NCI-H2227 (cell line): Measurements from ENCODE around the gene KRTAP5-8.
"Not testable (repeated sequence)": the region's sequence is repeated elsewhere in the genome, so short reads cannot be mapped to it uniquely, and the experiment has no call there.

ENCODE experiments used
- DNase-seq: peaks from one replicate; lab custom pipeline; 2025; ENCODE audit not compliant: unreplicated experiment; lab: John Stamatoyannopoulos, UW

Gene KRTAP5-8

DNA sequence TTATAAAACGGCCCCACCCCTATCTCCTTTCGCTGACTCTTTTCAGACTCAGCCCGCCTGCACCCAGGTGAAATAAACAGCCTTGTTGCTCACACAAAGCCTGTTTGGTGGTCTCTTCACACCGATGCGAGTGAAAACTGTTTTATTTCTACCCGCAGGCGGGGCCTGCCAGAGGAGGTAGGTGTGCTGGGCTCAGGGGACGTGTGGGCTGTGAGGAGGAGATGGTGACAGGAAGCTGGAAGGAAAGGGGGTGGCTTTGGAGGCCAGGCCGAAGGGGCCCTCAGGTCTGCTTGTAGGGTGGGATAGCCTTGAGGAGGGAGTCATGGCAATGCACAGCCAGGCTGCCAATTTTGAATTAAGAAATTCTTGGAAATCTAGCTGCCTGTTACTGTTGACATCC is 32.0 kb upstream of the KRTAP5-8 start:
- DNase-seq = no peak

DNA sequence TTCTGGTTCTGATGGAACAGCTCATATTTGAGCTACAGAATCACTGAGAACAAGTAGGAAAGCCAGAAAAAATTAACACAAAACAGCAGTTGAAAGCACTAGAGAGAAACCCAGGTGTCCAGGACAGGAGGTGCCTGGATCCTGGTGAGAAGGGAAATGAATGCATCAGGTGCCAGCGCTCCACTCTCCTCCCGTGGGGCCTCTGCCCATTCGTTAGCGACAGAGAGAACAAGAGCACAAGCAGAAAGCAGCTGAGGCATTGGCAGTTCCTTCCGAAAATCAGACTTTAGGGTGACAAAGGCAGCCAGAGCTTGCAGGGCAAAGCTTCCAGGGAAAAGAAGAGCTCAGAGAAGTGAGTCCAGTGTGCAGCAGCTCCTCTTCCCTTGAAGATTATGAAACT is 30.7 kb upstream of the KRTAP5-8 start:
- DNase-seq = no peak

DNA sequence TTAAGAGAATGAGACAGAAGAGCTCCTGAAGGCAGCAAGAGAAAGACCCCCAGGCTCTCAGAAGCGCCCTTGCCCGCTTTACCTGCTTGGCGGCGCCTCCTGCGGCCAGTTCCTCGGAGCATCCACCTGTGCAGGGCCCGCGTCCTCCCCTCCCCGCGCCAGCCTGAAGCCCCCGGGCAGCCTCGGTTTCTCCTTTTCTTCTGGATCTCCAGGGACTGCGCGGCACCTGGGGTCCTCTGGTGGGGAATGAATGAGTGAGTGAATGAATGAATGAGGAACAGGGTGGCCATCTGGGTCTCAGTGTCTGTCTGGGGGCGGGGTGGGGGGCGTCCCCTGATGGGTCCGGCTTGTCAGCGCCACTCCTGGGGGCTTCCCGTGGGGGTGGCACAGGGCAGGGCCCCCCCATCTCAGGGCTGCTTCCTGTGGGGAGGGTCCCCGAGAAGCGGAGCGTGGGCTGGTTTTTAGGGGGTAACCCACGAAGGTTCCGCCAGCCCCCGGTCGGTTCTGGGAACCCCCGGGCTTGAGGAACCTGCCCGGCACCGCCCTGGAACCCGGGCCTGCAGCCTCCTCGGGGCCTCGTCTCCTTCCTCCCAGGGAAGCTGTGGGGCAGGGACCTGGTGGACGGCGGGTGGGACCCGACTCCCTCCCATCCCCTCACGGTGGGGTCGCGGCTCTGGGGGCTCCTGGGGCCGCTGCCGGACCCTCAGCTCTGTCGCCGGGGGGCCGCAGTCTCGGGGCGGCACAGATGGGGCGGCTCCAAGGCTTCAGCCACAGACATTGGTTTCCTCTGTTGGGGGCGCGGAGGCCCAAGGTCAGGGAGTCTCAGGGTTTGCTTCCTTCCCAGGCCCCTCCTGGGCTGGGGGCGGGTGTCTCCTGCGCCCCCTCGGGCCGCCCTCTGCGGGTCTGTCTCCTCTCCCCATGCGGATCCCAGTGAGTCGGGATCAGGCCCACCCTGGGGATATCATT is 19.0 kb upstream of the KRTAP5-8 start:
- no peak for DNase-seq

DNA sequence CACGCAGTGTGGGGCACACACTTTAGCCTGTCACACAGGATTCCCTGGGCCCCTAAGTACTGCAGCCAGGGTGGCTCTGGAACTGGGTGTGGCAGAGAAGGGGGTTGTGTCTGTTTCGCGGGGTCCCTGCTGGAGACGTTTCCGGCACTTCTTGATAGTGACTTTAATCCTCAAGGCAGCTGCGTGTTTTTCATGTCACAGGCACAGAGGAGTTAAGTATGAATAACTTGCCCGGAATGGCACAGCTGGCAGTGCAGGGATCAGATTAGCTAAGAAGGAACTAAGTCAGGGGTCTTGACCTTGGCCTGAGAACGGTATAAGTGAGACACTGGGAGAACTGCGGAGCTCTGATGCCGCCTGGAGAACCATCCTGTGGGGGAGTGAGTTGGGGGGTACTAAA is 18.3 kb upstream of the KRTAP5-8 start:
- no peak for DNase-seq

DNA sequence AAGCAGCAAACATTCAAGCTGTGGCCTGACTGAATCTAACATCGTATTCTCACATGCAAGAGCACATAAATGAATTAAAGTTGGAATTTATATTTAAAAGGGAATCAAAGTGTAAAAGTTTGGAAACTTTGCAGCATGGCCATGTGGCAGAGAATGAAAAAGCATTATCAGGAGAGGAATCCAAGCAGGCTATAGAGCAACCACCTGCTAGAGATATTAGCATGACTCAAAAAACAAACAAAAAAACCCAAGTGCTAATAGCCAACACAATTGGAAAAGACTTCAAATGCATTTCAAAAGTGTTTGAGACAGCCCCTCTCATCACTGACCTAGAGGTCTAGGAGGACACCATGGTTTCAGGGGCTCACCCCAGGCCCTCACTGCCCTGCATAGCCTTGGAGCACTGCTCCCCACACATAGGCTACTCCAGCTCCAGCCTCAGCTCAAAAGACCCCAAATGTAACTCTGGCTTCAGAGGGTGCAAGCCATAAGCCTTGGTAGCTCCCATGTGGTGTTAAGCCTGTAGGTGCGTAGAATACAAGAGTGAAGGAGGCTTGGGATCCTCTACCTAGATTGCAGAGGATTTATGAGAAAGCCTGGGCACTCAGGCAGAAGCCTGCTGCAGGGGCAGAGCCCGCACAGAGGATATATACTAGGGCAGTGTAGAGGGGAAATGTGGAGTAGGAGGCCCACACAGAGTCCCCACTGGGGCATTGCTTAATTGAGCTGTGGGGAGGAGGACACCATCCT is 12.5 kb upstream of the KRTAP5-8 start:
- DNase-seq = no peak

DNA sequence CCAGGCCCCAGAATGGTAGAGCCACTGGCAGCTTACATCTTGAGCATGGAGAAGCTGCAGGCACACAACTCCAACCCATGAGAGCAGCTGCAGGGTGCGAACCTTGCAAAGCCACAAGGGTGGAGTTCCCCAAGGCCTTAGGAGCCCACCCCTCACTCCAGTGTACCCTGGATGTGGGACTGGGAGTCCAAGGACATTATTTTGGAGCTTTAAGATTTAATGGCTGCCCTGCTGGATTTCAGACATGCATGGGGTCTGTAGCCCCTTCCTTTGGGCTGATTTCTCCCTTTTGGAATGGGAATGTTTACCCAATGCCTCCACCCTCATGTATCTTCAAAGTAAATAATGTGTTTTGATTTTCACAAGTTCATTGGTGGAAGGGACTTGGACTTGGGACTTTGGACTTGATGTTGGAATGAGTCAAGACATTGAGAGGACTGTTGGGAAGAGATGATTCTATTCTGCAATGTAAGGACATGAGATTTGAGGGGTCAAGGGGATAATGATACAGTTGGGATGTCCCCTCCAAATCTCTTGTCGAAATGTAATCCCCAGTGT is 11.8 kb upstream of the KRTAP5-8 start:
- no peak for DNase-seq

DNA sequence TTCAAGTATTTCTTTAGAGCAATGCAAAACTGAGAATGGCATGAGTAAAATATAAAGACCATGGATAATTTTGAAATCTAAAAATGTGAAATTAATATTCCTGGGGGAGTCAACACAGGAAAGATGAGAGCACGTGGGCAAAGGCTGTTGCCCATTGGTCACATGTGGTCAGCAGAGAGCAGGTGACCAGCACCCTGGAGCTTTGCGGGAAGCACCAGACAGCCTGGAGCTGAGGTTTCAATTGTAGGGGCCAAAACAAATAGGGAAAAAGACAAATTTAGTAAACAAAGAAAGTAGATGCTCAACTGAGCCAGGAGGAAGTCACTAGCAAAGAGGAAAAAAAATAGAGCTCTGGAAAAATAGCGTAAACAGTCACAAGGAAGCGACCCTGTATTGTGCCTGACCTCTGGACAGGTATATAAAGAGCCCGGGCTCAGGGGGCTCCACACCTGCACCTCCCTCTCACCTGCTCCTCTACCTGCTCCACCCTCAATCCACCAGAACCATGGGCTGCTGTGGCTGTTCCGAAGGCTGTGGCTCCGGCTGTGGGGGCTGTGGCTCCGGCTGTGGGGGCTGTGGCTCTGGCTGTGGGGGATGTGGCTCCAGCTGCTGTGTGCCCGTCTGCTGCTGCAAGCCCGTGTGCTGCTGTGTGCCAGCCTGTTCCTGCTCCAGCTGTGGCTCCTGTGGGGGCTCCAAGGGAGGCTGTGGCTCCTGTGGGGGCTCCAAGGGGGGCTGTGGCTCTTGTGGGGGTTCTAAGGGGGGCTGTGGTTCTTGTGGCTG is 10.8 kb upstream of the KRTAP5-8 start, which contains the start of gene KRTAP5-7:
Gene KRTAP5-7, plus strand, starts transcription at position 472 of the 780 bp plus-strand sequence. Its CDS starts 34 bp downstream, at position 506.
- not testable (repeated sequence) for DNase-seq

DNA sequence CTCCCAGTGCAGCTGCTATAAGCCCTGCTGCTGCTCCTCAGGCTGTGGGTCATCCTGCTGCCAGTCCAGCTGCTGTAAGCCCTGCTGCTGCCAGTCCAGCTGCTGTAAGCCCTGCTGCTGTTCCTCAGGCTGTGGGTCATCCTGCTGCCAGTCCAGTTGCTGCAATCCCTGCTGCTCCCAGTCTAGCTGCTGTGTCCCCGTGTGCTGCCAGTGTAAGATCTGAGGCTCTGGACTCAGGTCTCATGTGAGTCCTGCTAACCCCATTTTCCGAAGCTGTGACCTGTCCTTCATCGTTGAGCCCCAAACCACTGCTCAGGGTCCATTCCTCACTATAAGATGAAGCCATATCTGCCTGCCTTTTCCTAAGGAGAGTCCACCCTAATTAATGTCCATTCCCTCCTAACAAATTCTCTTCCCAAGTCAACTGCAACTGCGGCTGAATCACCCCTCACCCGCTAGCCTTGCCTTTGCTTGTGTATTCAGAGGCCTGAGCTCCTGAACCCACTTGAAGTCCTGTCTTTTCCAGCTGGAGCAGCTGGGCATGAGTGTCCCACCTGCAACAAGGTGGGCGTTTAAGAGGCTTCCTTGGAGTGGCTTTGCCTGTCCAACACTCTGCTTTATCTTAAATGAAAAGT is 10.1 kb upstream of the KRTAP5-8 start:
- DNase-seq = no peak

DNA sequence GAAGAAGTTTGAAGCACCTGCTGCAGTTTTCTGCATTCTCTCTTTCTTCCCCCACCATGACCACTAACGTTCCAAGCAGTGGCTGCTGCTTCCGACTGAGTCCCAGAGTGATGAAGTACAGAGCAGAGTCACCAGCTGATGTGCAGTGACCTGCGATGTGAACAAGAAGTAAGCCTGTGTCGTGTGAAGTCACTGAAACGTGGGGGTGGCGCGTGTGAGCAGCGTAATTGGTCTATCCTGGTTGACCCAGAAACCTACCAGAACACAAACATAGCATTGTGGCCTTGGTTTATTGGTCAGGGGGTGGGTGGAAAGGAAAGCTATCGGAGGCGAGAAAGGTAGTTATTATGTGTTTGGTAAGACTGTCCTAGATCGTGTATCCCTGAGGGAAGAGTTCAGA is 7.2 kb upstream of the KRTAP5-8 start:
- DNase-seq = no peak

DNA sequence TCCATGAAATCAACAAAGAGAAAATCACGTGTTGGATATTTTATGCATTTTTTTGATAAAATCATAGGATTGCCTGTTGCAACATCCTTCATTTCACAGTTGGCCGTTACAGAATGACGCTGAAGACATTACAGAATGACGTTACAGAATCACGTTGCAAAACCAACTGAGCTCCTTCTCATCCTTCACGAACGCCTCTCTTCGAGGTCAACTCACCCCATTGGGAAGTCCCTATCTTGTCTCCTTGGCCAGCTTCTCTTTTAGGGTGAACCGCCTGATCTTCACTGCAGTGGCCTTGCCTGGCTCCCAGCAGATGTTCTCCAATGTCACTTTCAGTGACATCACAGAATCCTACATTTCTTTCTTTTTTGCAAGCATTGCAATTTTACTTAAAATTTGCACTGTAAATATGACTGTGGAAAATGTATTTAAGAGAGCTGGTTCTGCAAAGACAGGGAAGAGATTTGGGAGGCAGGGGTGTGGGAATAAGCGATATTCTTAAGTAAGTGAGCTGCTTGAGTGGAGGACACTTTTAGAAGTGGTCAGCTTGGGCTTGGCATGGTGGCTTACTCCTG is 5.7 kb upstream of the KRTAP5-8 start:
- DNase-seq = no peak

DNA sequence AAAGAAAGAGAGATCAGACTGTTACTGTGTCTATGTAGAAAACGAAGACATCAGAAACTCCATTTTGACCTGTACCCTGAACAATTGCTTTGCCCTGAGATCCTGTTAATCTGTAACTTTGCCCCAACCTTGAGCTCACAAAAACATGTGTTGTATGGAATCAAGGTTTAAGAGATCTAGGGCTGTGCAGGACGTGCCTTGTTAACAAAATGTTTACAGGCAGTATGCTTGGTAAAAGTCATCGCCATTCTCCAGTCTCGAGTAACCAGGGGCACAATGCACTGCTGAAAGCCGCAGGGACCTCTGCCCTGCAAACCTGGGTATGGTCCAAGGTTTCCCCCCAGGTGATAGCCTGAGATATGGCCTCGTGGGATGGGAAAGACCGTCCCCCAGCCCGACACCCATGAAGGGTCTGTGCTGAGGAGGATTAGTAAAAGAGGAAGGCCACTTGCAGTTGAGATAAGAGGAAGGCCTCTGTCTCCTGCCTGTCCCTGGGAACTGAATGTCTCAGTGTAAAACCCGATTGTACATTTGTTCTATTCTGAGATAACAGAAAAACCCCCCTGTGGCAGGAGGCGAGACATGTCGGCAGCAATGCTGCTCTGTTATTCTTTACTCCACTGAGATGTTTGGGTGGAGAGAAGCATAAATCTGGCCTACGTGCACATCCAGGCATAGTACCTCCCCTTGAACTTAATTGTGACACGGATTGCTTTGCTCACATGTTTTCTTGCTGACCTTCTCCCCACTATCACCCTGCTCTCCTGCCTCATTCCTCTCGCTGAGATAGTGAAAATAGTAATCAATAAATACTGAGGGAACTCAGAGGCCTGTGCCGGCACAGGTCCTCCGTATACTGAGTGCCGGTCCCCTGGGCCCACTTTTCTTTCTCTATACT is 2.9 kb upstream of the KRTAP5-8 start:
- DNase-seq = not testable (repeated sequence)

DNA sequence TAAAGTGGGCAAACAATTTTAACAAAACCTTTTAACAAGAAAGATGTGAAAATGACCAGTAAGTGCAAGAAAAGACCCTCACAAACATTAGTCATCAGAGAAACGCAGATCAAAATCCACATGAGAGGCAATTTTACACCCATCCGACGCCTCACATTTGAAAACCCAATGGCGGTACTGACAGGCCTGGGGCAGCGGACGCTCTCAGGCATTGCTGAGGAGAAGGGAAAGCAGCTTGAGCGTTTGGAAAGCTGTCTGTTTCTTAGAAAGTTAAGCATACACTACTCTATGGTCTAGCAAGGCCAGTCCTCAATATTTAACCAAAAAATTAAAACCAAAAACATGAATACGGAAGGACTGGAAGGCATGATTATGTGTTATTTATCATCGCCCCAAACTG is 2.0 kb upstream of the KRTAP5-8 start:
- no peak for DNase-seq

DNA sequence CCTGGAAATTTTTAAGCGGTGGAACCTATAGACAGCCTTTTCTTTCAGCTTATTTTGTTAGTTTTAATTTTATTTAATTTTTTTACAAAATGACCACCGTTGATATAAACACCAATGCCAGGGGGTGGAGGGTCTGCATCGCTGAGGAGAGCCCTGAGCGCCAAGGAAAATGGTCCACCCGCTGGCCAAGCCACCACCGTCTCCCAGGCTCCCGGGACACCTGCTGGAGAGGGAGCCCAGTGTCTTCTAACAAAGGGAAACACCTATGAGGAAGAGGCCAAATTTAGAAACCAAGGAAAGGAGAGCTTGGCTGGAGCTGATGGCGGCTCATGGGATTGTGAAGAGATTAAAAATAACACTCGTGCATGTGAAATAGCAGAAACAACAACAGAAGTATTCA is 288 bp upstream of the KRTAP5-8 start:
- DNase-seq = no peak

DNA sequence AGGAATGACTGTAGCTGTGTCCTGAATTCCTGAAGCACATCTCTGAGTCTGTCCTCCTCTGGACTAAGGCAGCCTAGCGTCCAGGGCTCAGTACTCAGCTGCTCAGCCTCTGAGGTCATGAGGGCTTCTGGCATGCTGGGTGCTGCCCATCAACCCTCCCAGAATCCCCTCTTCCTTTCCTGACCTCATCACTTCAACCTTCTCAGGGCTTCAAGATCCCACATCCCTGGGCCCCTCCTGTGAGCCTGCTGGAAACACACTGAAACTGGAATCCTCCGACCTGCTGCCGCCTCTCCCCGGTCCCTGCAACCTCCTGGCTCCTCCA is 803 bp downstream of the KRTAP5-8 start:
- no peak for DNase-seq

DNA sequence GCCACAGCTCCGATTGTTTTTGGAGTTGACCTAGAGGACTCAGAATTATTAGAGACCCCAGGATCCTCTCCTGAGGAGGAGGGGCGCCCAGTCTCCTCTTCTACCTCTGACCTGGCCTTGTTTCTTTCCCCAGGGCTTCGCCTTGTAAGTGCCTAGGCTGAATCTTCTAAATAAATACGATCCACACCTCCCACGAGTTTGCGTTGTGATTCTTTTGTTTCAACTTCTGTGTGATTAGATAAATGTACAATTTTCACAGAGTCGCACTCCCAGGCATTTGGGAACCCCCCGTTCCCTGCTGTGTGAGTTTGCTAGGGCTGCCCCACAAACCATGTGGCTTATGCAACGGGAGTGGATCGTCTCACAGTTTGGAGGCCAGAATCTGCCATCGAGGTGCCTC is 1.2 kb downstream of the KRTAP5-8 start:
- no peak for DNase-seq

DNA sequence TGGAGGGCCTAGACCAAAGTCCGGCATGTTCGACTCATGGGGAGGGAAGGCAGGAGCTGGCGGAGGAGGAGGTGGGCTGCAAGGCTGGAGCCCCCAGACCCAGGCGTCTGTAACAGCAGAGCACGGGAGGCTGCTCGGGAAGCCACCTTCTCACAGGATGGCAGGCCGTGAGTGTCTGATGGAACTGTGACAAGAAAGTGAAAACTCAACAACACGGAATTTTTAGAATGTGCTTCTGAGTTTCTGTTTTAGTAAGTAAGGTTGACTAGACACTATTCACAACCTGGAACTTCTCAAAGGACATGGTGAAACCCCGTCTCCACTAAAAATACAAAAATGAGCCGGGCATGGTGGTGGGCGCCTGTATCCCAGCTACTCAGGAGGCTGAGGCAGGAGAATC is 2.1 kb downstream of the KRTAP5-8 start:
- DNase-seq = not testable (repeated sequence)

DNA sequence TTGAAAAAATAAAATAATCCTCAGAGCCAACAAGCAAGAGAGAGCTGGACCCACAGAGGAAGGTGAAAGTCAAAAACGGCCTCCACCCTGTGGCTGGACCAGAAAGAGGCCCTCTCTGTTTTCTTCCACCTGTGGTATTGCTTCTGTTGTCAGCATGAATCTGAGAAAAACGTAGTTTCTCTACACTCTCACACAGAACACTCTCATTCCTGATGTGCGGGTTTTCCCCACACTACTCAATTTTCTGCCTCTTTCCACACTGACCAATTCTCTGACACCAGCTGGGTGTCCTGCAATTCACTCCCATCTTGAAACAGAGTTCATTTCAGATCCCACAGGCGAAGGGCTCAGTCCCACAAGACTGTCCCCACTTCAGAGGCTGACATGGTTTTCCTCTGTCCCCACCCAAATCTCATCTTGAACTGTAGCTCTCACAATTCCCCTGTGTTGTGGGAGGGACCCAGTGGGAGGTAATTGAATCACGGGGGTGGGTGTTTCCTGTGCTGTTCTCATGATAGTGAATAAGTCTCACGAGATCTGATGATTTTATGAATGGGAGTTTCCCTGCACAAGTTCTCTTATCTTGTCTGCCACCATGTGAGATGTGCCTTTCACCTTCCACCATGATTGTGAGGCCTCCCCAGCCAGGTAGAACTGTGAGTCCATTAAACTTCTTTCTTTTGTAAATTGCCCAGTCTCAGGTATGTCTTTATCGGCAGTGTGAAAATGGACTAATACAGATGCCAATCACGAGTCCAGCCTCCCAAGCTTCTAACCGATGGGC is 2.9 kb downstream of the KRTAP5-8 start:
- DNase-seq = not testable (repeated sequence)

DNA sequence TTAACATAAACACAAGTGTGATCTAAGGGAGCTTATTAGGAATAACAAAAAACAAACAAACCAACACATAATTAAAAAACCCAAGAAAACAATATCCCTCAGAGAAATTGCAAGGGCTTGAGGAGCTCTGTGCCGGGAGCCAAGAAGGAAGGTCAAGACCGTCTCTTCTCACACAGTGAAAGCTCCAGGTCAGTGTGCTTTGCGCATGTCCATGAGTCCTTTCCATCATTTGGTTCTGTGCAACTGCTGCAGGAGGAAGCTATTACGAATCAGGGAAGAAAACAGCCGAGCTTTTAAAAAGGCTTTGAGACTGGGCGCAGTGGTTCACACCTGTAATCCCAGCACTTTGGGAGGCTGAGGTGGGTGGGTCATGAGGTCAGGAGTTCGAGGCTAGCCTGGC is 4.6 kb downstream of the KRTAP5-8 start:
- DNase-seq = no peak
